HFFc6 (cell line): ENCODE measurements around the gene ALG2. TPM values are rescaled to one million over a fixed set of nuclear protein-coding genes. Genes with fewer than 3 reads are reported as not detected.
"Not testable (repeated sequence)": the region's sequence is repeated elsewhere in the genome, so short reads cannot be mapped to it uniquely, and the experiment has no call there.

Source experiments
- DNase-seq: peaks from one replicate; pipeline ENCODE4 v3.0.0-alpha.2; 2018
- H3K27ac Mint-ChIP-seq: 2 replicates; pipeline ENCODE4 v1.8.0; 2020; ENCODE audit warnings: mild to moderate bottlenecking, mixed read lengths
- H3K27me3 Mint-ChIP-seq: 2 replicates; pipeline ENCODE4 v1.8.0; 2021; ENCODE audit warnings: mild to moderate bottlenecking, moderate library complexity, mixed read lengths; ENCODE audit not compliant: insufficient read depth
- H3K36me3 Mint-ChIP-seq: 2 replicates; pipeline ENCODE4 v1.8.0; 2021; ENCODE audit warnings: low read depth, mixed read lengths
- H3K4me1 Mint-ChIP-seq: 2 replicates; pipeline ENCODE4 v1.8.0; 2020; ENCODE audit warnings: low read depth, mixed read lengths
- H3K4me3 Mint-ChIP-seq: 2 replicates; pipeline ENCODE4 v1.8.0; 2020; ENCODE audit warnings: mild to moderate bottlenecking, moderate library complexity, mixed read lengths
- H3K9me3 Mint-ChIP-seq: 2 replicates; pipeline ENCODE4 v1.8.0; 2020; ENCODE audit warnings: mild to moderate bottlenecking, mixed read lengths
- total RNA-seq, 6 experiments: library from RNA; stranded (reverse); fragmentation: NEBNext Ultra II Directional; extraction: Animal tissue kit (Norgen Biotek cat#: 25700); gene quantifications; 2 replicates in 1 of 6; 3 replicates in 5 of 6; pipeline ENCODE4 v1.2.3, GENCODE V29; 2021
- TF ChIP-seq, protein P1 (sequence below): fragments of 200-600 bp; sonication (generic); IDR thresholded peaks from 2 replicates; pipeline ENCODE4 v1.5.0; 2021; ENCODE audit warnings: antibody characterized with exemption, mild to moderate bottlenecking

The ALG2 gene
- total RNA-seq, 6 experiments from 2014 or later: 30.4 to 42.2 (median 38.3) TPM

DNA sequence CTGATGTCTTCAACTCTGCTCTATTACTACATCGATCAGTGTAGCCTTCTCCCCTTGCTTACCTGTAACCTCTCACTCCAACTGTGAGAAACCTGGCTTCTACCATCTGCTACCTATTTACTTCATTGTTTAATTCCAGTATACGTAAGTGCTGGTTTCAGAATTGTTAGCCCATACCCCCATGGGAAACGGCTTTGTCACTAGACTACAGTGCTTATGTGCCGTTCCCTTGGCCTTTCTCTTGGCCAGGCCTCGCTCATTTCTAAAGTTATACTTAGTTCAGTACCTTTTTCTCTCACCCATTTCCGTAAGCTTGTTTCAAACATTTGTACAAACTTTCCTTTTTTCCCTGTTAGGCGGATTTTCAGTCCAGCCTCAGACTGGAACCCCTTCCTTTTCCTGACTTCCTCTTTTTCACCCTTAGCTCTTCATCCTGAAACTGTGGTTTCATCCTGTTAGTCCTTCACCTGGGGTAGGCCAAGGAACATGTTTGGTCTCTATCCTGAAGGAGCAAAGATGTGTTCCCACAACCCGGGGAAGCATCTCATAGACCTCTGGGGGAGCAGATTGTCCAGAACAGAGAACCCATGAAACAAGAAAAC is 21.7 kb downstream of the ALG2 start:
- Mint-ChIP-seq H3K4me3 (no peak overlapping the region), H3K9me3 (no peaks in the 10 kb centered on the region), H3K27me3 (peaks cover 17% of the 10 kb centered on the region), H3K36me3 (no peaks in the 10 kb centered on the region), H3K4me1 (no peaks in the 10 kb centered on the region), H3K27ac (no peak overlapping the region)
- TF ChIP-seq, protein P1, sequence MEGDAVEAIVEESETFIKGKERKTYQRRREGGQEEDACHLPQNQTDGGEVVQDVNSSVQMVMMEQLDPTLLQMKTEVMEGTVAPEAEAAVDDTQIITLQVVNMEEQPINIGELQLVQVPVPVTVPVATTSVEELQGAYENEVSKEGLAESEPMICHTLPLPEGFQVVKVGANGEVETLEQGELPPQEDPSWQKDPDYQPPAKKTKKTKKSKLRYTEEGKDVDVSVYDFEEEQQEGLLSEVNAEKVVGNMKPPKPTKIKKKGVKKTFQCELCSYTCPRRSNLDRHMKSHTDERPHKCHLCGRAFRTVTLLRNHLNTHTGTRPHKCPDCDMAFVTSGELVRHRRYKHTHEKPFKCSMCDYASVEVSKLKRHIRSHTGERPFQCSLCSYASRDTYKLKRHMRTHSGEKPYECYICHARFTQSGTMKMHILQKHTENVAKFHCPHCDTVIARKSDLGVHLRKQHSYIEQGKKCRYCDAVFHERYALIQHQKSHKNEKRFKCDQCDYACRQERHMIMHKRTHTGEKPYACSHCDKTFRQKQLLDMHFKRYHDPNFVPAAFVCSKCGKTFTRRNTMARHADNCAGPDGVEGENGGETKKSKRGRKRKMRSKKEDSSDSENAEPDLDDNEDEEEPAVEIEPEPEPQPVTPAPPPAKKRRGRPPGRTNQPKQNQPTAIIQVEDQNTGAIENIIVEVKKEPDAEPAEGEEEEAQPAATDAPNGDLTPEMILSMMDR: no peak
- DNase-seq: no peak

DNA sequence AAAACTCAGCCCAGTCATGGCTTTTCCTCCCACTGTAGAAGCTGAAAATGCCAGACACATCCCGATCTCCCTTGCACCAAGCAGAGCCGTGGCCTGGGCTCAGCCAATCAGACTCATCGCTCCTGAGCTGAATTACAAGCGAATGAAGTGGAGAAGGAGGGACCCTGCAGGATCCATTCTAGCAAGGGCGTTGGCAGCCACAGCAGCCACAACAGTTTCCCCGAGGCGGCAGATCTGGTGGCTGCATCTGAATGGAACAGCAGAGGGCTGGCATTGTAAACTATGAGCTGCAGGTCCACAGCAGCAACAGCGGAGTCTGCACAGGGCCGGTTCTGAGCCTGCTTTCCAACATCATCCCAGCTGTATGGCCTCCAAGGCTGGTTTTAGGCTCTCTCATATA is 23.8 kb downstream of the ALG2 start:
- H3K4me1 Mint-ChIP-seq: peaks cover 4% of the 10 kb centered on the region
- H3K9me3 Mint-ChIP-seq: no peaks in the 10 kb centered on the region
- H3K27ac Mint-ChIP-seq: no peak overlapping the region
- DNase-seq: no peak
- H3K36me3 Mint-ChIP-seq: no peaks in the 10 kb centered on the region
- TF ChIP-seq, protein P1: no peak
- no peak overlapping the region for H3K4me3 Mint-ChIP-seq
- H3K27me3 Mint-ChIP-seq: peaks cover 23% of the 10 kb centered on the region

DNA sequence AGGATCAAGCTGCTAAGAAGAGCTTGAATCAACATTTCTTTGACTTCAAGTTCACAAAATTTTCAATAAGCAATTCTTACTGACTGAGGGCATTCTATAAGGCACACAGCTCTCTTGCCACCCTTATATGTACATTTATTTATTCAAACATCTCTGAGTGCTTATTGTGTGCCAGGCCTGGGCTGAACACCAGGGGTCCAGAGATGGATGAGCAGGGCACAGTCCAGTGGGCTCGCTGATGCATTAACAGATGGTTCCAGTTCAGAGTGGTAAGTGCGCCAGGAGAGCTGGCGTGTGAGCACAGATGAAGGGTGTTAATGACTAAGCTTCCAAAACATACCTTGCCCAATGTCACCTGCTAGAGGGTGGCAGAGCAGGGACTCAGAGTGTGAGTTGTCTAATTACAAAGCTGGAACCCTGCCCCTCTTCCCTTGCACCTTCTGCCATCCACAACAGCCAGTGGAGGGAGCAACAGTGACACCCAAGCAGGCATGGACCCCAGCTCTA is 24.6 kb downstream of the ALG2 start:
- Mint-ChIP-seq H3K4me3 (no peak overlapping the region), H3K4me1 (peaks cover 7% of the 10 kb centered on the region), H3K9me3 (no peaks in the 10 kb centered on the region), H3K27me3 (peaks cover 26% of the 10 kb centered on the region), H3K27ac (no peak overlapping the region), H3K36me3 (no peaks in the 10 kb centered on the region)
- TF ChIP-seq, protein P1: peak; percentile 41
- DNase-seq: no peak

DNA sequence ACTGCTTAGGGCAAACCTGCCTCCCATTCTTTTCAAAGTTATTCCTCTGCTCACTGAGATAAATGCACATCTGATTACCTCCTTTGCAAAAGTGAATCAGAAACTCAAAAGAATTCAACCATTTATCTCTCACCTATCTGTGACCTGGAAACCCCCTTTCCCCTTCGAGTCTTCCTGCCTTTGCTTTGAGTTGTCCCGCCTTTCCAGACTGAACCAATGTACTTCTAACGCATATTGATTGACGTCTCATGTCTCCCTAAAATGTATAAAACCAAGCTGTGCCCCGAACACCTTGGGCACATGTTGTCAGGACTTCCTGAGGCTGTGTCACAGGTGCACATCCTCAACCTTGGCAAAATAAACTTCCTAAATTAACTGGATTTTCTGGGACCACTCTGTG is 25.3 kb downstream of the ALG2 start:
- not testable (repeated sequence) for H3K4me1 Mint-ChIP-seq, H3K9me3 Mint-ChIP-seq
- peaks cover 24% of the 10 kb centered on the region for H3K27me3 Mint-ChIP-seq

DNA sequence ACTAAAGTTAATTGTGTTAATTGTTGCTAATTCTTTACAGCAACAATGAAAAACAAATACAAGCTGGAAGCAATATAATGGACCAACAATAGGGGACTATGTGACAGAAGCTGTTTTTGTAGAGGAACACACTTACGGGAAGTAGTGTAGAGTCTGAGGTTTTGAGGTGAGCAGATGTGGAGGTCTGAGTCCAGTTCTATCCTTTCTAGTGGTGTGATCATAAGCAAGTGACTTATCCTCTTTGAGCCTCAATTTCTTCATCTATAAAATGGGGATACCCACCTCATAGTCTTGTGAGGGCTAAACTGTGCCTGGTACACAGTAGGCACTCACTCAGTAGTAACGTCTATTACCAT is 28.3 kb downstream of the ALG2 start:
- DNase-seq: no peak
- Mint-ChIP-seq H3K27me3 (peaks cover 39% of the 10 kb centered on the region), H3K4me3 (no peak overlapping the region), H3K27ac (no peak overlapping the region), H3K4me1 (peaks cover 7% of the 10 kb centered on the region), H3K36me3 (no peaks in the 10 kb centered on the region), H3K9me3 (no peaks in the 10 kb centered on the region)
- TF ChIP-seq, protein P1: no peak; the same call in 1 of the 2 replicates

More for the DNA sequence above, 25.3 kb downstream of the ALG2 start:
- not testable (repeated sequence) for DNase-seq, H3K36me3 Mint-ChIP-seq, H3K27ac Mint-ChIP-seq, H3K4me3 Mint-ChIP-seq

DNA sequence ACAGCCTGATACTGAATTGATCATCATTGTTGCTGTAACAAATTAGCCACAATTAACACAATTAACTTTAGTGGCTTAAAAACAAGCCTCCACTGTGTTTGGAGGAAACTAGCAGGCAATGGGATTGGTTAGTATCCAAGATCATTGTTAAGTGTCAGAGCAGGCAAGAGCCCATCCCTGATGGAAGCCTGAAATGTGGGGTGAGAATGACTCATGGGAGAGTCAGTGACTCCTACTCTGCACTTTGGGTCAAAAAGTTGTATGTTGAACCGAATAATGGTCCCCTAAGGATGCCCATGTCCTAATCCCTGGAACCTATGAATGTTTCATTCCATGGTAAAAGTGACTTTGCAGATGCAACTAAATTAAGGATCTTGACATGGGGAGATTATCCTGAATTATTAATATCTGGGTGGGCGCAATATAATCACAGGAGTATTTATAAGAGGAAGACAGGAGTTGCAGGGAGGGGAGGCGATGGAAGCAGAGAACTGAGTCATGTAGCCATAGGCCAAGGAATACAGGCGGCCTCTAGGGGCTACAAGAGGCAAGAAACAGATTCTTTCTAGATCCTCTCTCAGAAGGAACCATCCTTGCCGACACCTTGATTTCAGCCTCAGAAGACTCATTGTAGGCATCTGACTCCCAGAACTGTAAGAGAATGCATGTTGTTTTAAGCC is 28.8 kb downstream of the ALG2 start:
- no peak overlapping the region for H3K4me3 Mint-ChIP-seq
- H3K27me3 Mint-ChIP-seq: peaks cover 43% of the 10 kb centered on the region
- TF ChIP-seq, protein P1: peak; percentile 49
- H3K27ac Mint-ChIP-seq: no peak overlapping the region
- DNase-seq: peak; percentile 8
- peaks cover 7% of the 10 kb centered on the region for H3K4me1 Mint-ChIP-seq
- no peaks in the 10 kb centered on the region for H3K9me3 Mint-ChIP-seq
- H3K36me3 Mint-ChIP-seq: no peaks in the 10 kb centered on the region
